Measurements from ENCODE around the gene PRSS56.

DNA sequence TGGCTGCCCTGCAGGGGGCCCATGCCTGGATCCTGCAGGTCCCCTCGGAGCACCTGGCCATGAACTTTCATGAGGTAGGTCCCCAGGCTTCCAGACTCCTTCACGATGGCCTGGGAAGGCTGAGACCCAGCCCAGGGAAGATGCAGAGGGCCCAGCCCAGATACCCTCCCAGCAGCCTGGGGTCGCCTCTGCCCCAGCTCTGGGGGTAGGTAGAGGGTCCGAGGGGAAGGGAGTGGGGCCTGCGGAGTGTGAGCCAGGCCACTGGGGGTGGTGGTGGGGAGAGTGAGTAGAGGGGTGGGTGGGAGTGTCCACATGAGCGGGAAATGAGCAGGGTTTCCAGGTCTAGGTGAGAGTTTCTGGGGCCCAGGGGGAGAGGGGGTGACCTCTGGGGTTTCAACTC, 4.6 kb downstream of the PRSS56 start:
- TF ChIP-seq EZH2 (IDR thresholded peaks at IDR 0.05; ENCODE audit: low read depth, low read length, severe bottlenecking) (no peak), CREB1 (IDR thresholded peaks at IDR 0.05) (no peak), EP300 (IDR thresholded peaks at IDR 0.05; ENCODE audit: borderline replicate concordance in 1 of 2, low read depth in 2 of 2, low read length in 2 of 2) (no peak), KDM5A (IDR thresholded peaks at IDR 0.05; ENCODE audit: low read length) (no peak)
- TF ChIP-seq, protein P1, sequence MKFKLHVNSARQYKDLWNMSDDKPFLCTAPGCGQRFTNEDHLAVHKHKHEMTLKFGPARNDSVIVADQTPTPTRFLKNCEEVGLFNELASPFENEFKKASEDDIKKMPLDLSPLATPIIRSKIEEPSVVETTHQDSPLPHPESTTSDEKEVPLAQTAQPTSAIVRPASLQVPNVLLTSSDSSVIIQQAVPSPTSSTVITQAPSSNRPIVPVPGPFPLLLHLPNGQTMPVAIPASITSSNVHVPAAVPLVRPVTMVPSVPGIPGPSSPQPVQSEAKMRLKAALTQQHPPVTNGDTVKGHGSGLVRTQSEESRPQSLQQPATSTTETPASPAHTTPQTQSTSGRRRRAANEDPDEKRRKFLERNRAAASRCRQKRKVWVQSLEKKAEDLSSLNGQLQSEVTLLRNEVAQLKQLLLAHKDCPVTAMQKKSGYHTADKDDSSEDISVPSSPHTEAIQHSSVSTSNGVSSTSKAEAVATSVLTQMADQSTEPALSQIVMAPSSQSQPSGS (IDR thresholded peaks at IDR 0.05; ENCODE audit: low read length), result no peak
- TF ChIP-seq, protein P2, sequence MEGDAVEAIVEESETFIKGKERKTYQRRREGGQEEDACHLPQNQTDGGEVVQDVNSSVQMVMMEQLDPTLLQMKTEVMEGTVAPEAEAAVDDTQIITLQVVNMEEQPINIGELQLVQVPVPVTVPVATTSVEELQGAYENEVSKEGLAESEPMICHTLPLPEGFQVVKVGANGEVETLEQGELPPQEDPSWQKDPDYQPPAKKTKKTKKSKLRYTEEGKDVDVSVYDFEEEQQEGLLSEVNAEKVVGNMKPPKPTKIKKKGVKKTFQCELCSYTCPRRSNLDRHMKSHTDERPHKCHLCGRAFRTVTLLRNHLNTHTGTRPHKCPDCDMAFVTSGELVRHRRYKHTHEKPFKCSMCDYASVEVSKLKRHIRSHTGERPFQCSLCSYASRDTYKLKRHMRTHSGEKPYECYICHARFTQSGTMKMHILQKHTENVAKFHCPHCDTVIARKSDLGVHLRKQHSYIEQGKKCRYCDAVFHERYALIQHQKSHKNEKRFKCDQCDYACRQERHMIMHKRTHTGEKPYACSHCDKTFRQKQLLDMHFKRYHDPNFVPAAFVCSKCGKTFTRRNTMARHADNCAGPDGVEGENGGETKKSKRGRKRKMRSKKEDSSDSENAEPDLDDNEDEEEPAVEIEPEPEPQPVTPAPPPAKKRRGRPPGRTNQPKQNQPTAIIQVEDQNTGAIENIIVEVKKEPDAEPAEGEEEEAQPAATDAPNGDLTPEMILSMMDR (IDR thresholded peaks at IDR 0.05; ENCODE audit: control extremely low read depth in 1 of 3, insufficient read depth in 1 of 3, low read depth in 1 of 3, low read length in 3 of 3), result no peak

Data from H1 (cell line).